Measurements from ENCODE around the gene RPH3AL. TPM values are rescaled to one million over a fixed set of nuclear protein-coding genes. Genes with fewer than 3 reads are reported as not detected.

RPH3AL gene
- total RNA-seq, 1 donor from 2014 or later = 40.8 TPM

- DNase-seq (ENCODE audit: low read depth) = no peak
- TF ChIP-seq CTCF (conservative IDR thresholded peaks at IDR 0.05; ENCODE audit: low read depth, low read length) = no peak
- no peak overlapping the region for H3K4me3 ChIP-seq (ENCODE audit: low read depth, low read length)
Measured at GRCh38 chr17:283911-284675, 68.5 kb downstream of the RPH3AL start.

GRCh38 chr17:282912-283882, 69.4 kb downstream of the RPH3AL start:
- no peak for TF ChIP-seq CTCF (conservative IDR thresholded peaks at IDR 0.05; ENCODE audit: low read depth, low read length)

GRCh38 chr17:282000-282911, 70.4 kb downstream of the RPH3AL start:
- no peak overlapping the region for H3K4me3 ChIP-seq (ENCODE audit: low read depth, low read length)
- no peak for TF ChIP-seq CTCF (conservative IDR thresholded peaks at IDR 0.05; ENCODE audit: low read depth, low read length)
- no peak for DNase-seq (ENCODE audit: low read depth)

More at GRCh38 chr17:282912-283882, 69.4 kb downstream of the RPH3AL start:
- H3K4me3 ChIP-seq (ENCODE audit: low read depth, low read length) = no peak overlapping the region
- DNase-seq (ENCODE audit: low read depth) = no peak

GRCh38 chr17:281365-281999, 71.1 kb downstream of the RPH3AL start:
- no peak for TF ChIP-seq CTCF (conservative IDR thresholded peaks at IDR 0.05; ENCODE audit: low read depth, low read length)
- H3K4me3 ChIP-seq (ENCODE audit: low read depth, low read length) = no peak overlapping the region
- DNase-seq (ENCODE audit: low read depth) = no peak

GRCh38 chr17:280901-281300, 71.7 kb downstream of the RPH3AL start:
- no peak for TF ChIP-seq CTCF (conservative IDR thresholded peaks at IDR 0.05; ENCODE audit: low read depth, low read length)
- no peak overlapping the region for H3K4me3 ChIP-seq (ENCODE audit: low read depth, low read length)
- no peak for DNase-seq (ENCODE audit: low read depth)

- no peak for DNase-seq (ENCODE audit: low read depth)
- H3K4me3 ChIP-seq (ENCODE audit: low read depth, low read length) = no peak overlapping the region
- no peak for TF ChIP-seq CTCF (conservative IDR thresholded peaks at IDR 0.05; ENCODE audit: low read depth, low read length)
Measured at GRCh38 chr17:280216-280615, 72.4 kb downstream of the RPH3AL start.

All from epithelial cell of proximal tubule (primary cell).